Esophagus mucosa (tissue), 1 donor: ENCODE data around the gene VSTM2A. TPM values are rescaled to one million over a fixed set of nuclear protein-coding genes. Genes with fewer than 3 reads are reported as not detected.

Experiments used
- total RNA-seq: library from RNA; stranded (reverse); gene quantifications from one replicate; pipeline ENCODE4 v1.2.4, GENCODE V29; 2023
- donor health status: DM: yes; HTN: yes; CAD: no.

VSTM2A gene
- total RNA-seq, 1 donor from 2014 or later: not detected

Other genes with a start within 250 kb of the VSTM2A start
- 71.4 TPM for gene SEC61G, start 216.8 kb downstream of the VSTM2A start, total RNA-seq